Peyer's patch (tissue), 4 donors: ENCODE data around the gene FCSK.
"Not testable (repeated sequence)": the region's sequence is repeated elsewhere in the genome, so short reads cannot be mapped to it uniquely, and the experiment has no call there.

Experiments used
- POLR2A ChIP-seq, 2 donors: fragments of 450-650 bp; IDR thresholded peaks; one replicate each; pipeline ENCODE4 v1.5.1; 2017; ENCODE audit warnings: antibody characterized with exemption in 2 of 2, mild to moderate bottlenecking in 2 of 2, moderate library complexity in 2 of 2
- TF ChIP-seq, protein P1 (sequence below), 6 experiments: fragments of 450-650 bp in 4 of 6; fragments of 200-600 bp in 2 of 6; sonication (generic) in 1 of 6; IDR thresholded peaks; one replicate each; pipeline ENCODE4 v1.5.1; 2017 to 2019; ENCODE audit warnings: antibody characterized with exemption in 6 of 6, mild to moderate bottlenecking in 3 of 6, moderate library complexity in 1 of 6

DNA sequence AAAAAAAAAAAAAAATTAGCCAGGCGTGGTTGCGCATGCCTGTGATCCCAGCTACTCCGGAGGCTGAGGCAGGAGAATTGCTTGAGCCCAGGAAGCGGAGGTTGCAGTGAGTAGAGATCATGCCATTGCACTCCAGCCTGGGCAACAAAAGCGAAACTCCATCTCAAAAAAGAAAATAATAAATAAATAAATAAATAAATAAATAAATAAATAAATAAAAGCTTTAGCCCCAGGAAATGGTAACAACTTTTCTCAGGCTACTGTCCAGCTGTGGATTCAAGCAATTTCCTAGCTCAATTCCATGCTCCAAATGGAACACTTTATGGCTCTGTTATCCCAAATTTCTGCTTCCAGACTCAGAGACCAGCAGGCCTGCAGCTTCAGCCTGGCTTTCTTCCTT is 40.8 kb upstream of the FCSK start:
- TF ChIP-seq, protein P1, sequence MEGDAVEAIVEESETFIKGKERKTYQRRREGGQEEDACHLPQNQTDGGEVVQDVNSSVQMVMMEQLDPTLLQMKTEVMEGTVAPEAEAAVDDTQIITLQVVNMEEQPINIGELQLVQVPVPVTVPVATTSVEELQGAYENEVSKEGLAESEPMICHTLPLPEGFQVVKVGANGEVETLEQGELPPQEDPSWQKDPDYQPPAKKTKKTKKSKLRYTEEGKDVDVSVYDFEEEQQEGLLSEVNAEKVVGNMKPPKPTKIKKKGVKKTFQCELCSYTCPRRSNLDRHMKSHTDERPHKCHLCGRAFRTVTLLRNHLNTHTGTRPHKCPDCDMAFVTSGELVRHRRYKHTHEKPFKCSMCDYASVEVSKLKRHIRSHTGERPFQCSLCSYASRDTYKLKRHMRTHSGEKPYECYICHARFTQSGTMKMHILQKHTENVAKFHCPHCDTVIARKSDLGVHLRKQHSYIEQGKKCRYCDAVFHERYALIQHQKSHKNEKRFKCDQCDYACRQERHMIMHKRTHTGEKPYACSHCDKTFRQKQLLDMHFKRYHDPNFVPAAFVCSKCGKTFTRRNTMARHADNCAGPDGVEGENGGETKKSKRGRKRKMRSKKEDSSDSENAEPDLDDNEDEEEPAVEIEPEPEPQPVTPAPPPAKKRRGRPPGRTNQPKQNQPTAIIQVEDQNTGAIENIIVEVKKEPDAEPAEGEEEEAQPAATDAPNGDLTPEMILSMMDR (IDR thresholded peaks at IDR 0.05), result not testable (repeated sequence)
- TF ChIP-seq POLR2A (IDR thresholded peaks at IDR 0.05), result not testable (repeated sequence)
